HUES6 (cell line): ENCODE data around the gene NKTR.

ENCODE experiments used
- H3K27ac ChIP-seq: 2 replicates; pipeline ENCODE4 v1.7.0; 2013; ENCODE audit warnings: low read depth, mild to moderate bottlenecking, low read length, inconsistent platforms
- H3K27me3 ChIP-seq: 2 replicates; pipeline ENCODE4 v1.6.1; 2013; ENCODE audit warnings: low read length; ENCODE audit not compliant: control insufficient read depth, insufficient read depth
- H3K36me3 ChIP-seq: 2 replicates; pipeline ENCODE4 v1.6.1; 2013; ENCODE audit warnings: low read length; ENCODE audit not compliant: control insufficient read depth, insufficient read depth
- H3K4me1 ChIP-seq: 2 replicates; pipeline ENCODE4 v1.6.1; 2013; ENCODE audit warnings: low read length; ENCODE audit not compliant: control insufficient read depth, insufficient read depth
- H3K4me3 ChIP-seq: 2 replicates; pipeline ENCODE4 v1.5.1; 2013; ENCODE audit warnings: low read depth, low read length
- H3K9ac ChIP-seq: one replicate; pipeline ENCODE4 v1.6.1; 2013; ENCODE audit warnings: mild to moderate bottlenecking, low read length
- H3K9me3 ChIP-seq: 2 replicates; pipeline ENCODE4 v1.6.1; 2013; ENCODE audit warnings: low read depth, low read length; ENCODE audit not compliant: control insufficient read depth, insufficient read depth

The NKTR gene

DNA sequence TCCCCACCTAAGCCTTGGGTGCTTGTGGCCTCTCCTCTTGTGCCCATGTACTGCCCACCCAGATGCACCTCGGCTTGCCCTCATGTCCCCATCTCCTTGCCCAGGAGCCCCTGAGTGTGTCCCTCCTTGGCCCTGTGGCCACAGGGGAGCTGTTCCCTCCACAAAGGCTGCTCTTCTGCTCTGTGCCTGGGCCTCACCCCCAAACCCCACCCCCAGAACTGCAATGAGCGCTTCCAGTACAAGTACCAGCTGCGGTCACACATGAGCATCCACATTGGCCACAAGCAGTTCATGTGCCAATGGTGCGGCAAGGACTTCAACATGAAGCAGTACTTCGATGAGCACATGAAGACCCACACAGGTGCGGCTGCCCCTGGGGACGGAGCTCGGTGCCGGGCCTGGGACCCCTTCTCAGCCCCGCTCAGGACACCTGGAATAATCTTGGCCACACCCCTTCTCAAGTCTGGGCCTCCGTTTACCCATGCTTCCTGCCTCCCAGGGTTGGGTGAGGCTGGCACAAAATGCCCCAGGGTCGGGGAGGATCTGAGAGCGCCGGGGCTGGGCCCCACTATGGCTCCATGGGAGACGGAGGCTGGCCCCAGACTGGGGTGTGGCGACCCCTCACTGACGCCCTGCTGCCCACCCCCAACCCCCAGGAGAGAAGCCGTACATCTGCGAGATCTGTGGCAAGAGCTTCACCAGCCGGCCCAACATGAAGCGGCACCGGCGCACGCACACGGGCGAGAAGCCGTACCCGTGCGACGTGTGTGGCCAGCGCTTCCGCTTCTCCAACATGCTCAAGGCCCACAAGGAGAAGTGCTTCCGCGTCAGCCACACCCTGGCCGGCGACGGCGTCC, 63.3 kb downstream of the NKTR start:
- H3K27ac ChIP-seq: no peak overlapping the region
- no peak overlapping the region for H3K4me3 ChIP-seq
- no peaks in the 10 kb centered on the region for H3K9me3 ChIP-seq
- H3K4me1 ChIP-seq: no peaks in the 10 kb centered on the region
- H3K9ac ChIP-seq: no peak overlapping the region
- H3K27me3 ChIP-seq: no peaks in the 10 kb centered on the region
- peaks cover 4% of the 10 kb centered on the region for H3K36me3 ChIP-seq

DNA sequence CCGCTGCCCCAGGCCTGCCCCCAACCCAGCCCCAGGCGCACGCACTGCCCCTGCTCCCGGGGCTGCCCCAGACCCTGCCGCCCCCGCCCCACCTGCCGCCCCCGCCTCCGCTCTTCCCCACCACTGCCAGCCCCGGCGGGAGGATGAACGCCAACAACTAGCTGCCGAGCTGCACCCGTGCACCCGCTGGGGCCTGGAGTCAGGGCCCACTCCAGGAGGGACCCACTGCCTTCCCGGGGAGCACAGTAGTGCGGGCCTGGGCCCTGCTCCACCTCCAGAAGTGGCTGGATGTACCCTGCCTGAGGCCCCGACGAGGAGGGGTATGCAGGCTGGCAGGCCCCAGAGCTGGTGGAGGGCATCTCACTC, 63.9 kb downstream of the NKTR start:
- H3K36me3 ChIP-seq: peaks cover 2% of the 10 kb centered on the region; the same call in 1 of the 2 replicates
- H3K4me1 ChIP-seq: no peaks in the 10 kb centered on the region
- no peak overlapping the region for H3K27ac ChIP-seq
- no peak overlapping the region for H3K4me3 ChIP-seq
- H3K9ac ChIP-seq: no peak overlapping the region
- H3K9me3 ChIP-seq: no peaks in the 10 kb centered on the region
- no peaks in the 10 kb centered on the region for H3K27me3 ChIP-seq

DNA sequence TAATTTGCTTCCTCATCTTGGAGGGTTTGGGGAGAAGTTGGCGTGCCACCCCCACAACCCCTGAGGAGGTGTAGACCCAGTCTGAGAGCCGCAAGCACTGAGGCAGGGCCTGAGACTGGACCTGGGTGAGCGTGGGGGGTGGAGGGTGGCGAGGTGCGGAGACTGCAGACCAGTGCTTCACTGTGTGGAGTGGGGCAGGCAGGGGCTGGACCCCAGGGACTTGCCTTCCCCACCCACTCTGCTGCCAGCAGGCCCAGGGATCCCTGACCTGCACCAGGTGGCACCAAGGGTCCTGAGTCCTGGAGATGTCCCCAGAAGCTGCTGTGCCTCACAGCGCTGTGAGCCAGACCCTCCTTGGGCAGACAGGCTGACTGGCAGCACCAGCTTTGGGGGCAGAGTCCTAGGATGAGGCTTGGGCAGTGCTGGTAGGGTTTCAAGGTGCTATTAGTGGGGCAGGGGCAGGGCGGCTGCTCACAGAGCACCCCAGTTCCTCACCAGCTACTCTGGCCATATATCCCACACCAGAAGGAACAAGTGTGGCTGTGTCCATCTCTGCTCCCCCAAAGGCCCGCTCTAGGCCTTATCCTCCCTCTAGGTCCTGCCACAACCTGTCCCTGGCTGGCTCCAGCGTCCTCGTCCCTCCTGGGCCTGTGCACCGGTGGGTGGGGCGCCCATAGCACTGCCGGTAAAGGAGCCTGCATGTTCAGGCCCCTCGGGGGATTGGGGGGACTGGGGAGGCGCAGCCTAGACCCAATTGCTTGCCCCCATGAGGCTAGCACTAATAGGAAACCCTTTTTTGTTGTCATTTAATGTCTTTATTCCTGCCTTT, 64.8 kb downstream of the NKTR start:
- H3K4me3 ChIP-seq: no peak overlapping the region
- H3K27ac ChIP-seq: no peak overlapping the region
- peaks cover 2% of the 10 kb centered on the region; the same call in 1 of the 2 replicates for H3K36me3 ChIP-seq
- no peaks in the 10 kb centered on the region for H3K4me1 ChIP-seq
- no peaks in the 10 kb centered on the region; the same call in 1 of the 2 replicates for H3K27me3 ChIP-seq
- H3K9me3 ChIP-seq: no peaks in the 10 kb centered on the region
- no peak overlapping the region for H3K9ac ChIP-seq

DNA sequence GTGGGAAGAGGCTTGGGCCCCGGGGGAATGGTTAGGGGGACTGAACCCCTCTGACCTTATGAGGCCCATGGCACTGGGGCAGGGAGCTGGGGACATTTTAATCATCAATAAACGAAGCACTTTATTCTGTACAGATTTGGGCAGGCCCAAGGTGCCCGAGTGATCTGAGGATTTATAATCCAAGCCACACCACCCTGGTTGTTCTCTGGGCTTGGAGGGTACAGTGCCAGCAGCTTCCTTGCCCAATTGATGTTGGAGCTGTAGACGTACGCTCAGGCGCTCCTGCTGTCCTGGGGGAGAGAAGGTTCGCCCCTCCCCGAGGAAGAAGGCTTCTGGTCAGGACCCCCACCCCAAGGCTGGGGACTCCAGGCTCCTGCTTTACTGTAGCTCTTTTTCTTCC, 65.5 kb downstream of the NKTR start:
- peaks cover 4% of the 10 kb centered on the region; the same call in 1 of the 2 replicates for H3K9me3 ChIP-seq
- H3K27ac ChIP-seq: no peak overlapping the region
- H3K27me3 ChIP-seq: no peaks in the 10 kb centered on the region; the same call in 1 of the 2 replicates
- no peak overlapping the region for H3K9ac ChIP-seq
- no peaks in the 10 kb centered on the region for H3K4me1 ChIP-seq
- no peak overlapping the region for H3K4me3 ChIP-seq
- peaks cover 2% of the 10 kb centered on the region; the same call in 1 of the 2 replicates for H3K36me3 ChIP-seq

DNA sequence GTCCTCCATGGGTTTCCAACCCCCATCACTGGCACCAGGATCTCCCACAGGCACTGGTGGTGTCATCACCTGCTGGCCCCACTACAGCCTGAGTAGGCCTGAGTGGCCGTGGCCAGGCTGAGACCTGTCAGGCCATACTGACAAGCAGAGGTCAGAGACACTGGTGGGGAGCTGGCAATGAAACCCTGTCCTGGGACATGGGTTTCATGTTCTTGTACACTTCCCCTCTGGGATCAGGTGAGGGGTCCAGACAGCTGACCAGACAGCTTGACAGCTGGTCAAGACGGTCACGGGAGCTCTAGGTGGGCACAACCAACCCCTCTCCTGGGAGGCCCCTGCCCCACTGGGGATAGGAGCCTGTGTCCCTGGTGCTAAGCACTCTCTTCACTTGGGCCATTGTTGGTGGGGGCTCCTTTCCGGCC, 66.1 kb downstream of the NKTR start:
- Histone ChIP-seq H3K27ac (no peak overlapping the region), H3K9me3 (peaks cover 4% of the 10 kb centered on the region; the same call in 1 of the 2 replicates), H3K27me3 (no peaks in the 10 kb centered on the region; the same call in 1 of the 2 replicates), H3K4me1 (no peaks in the 10 kb centered on the region), H3K36me3 (peaks cover 2% of the 10 kb centered on the region; the same call in 1 of the 2 replicates), H3K4me3 (no peak overlapping the region), H3K9ac (no peak overlapping the region)

DNA sequence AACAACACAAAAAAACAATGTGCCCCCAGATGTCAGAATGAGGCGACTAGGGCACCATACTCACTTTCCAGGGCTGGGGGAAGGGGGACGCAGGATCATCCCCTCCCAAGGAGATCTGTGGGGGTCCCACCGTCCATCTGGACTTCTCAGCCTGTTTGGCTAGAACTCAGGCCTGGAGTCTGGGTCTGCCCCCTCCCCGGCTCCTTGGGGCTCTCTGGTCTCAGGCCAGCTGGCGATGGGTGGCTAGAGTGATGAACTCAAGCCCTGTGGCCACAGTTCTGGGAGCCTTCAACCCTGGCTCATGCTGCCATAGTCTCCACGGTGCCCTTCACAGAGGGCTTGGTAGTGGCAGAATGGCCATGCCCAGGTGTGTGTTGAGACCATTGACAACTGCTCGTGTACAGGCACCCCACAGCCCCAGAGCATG, 66.6 kb downstream of the NKTR start:
- Histone ChIP-seq H3K4me1 (no peaks in the 10 kb centered on the region), H3K27me3 (no peaks in the 10 kb centered on the region; the same call in 1 of the 2 replicates), H3K27ac (no peak overlapping the region), H3K9ac (no peak overlapping the region), H3K36me3 (peaks cover 2% of the 10 kb centered on the region; the same call in 1 of the 2 replicates), H3K4me3 (no peak overlapping the region), H3K9me3 (peaks cover 4% of the 10 kb centered on the region; the same call in 1 of the 2 replicates)

DNA sequence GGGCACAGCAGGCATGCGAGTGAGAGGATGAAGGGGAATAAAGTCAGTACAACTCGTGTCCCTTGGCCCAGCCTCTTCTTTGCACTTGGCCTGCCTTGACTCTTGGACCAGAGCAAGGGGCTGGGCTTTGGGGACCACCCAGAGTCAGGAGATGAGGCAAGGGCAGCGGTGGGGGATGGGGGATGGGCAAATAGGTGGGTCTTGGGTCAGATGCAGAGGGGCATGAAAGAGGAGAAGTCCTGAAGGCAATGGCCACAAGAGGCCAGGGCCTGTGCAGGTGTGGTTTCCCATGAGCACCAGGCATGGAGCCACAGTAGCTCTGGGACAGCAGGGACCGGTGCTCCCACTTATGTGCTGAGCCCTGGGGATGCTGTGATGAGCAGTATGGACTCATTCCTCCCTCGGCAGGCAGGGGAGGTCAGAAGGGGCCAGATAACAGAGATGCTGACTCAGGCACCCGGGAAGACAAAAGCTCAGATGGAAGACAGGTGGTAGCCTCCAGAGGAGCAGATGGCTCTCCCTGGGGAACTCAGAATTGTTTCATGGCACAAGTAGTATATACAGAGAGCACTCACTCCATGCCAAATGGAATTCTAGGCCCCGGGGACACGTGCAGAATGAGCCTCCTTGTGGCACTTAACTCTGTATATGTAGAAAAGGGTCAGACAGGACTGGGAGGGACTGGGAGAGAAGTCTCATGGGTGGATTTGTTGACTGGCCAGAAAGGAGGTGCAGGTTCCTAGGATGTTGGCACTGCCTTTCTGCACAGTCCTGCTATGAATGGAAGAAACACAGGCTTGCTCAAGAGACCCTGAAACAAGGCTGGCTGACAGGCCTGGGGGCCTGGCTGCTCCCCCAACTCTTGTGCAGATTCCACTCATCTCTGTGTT, 67.3 kb downstream of the NKTR start:
- Histone ChIP-seq H3K9ac (no peak overlapping the region), H3K27ac (no peak overlapping the region), H3K27me3 (no peaks in the 10 kb centered on the region; the same call in 1 of the 2 replicates), H3K4me3 (no peak overlapping the region), H3K36me3 (peaks cover 2% of the 10 kb centered on the region; the same call in 1 of the 2 replicates), H3K4me1 (no peaks in the 10 kb centered on the region), H3K9me3 (peaks cover 4% of the 10 kb centered on the region; the same call in 1 of the 2 replicates)

DNA sequence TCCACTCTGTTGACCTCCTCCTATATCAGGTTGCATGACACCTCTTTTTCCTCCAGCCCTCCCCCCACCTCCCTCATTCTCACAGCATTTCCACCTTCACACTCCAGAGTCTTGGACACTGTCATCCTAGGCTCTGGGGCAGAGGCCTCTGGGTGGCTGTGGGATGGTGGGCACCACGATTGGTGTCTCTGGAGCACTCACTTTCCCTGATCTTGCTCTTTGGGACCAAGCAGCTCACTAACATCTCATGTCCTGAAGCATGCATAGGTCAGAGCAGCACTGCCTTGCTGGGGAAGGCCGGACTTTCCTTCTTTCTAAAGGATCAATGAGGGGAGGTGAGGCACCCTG, 67.9 kb downstream of the NKTR start:
- peaks cover 4% of the 10 kb centered on the region; the same call in 1 of the 2 replicates for H3K9me3 ChIP-seq
- no peak overlapping the region for H3K27ac ChIP-seq
- H3K27me3 ChIP-seq: no peaks in the 10 kb centered on the region; the same call in 1 of the 2 replicates
- no peak overlapping the region for H3K4me3 ChIP-seq
- peaks cover 2% of the 10 kb centered on the region; the same call in 1 of the 2 replicates for H3K36me3 ChIP-seq
- H3K9ac ChIP-seq: no peak overlapping the region
- no peaks in the 10 kb centered on the region for H3K4me1 ChIP-seq

DNA sequence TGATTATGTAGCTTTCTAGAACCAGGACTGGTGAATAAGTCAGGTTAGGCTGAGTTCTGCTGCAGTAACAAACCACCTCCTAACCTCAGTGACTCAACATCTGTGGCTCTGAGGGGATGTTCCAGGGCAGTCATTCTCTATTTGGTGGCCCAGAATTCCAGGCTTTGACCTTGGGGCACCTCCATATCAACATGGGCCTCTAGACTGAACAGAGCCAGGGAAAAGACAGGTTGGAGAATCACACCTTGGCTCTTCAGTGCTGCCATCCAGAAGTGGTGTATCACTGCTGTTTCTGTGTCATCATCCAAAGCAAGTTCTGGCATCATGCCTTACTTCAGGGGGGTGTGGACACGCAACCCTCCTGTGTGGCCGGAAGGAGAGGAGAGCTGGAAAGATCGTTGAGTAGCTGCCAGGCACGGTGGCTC, 68.3 kb downstream of the NKTR start:
- H3K36me3 ChIP-seq: no peaks in the 10 kb centered on the region; the same call in 1 of the 2 replicates
- no peaks in the 10 kb centered on the region for H3K4me1 ChIP-seq
- H3K27me3 ChIP-seq: no peaks in the 10 kb centered on the region; the same call in 1 of the 2 replicates
- peaks cover 4% of the 10 kb centered on the region; the same call in 1 of the 2 replicates for H3K9me3 ChIP-seq
- H3K4me3 ChIP-seq: no peak overlapping the region
- no peak overlapping the region for H3K9ac ChIP-seq
- H3K27ac ChIP-seq: no peak overlapping the region

DNA sequence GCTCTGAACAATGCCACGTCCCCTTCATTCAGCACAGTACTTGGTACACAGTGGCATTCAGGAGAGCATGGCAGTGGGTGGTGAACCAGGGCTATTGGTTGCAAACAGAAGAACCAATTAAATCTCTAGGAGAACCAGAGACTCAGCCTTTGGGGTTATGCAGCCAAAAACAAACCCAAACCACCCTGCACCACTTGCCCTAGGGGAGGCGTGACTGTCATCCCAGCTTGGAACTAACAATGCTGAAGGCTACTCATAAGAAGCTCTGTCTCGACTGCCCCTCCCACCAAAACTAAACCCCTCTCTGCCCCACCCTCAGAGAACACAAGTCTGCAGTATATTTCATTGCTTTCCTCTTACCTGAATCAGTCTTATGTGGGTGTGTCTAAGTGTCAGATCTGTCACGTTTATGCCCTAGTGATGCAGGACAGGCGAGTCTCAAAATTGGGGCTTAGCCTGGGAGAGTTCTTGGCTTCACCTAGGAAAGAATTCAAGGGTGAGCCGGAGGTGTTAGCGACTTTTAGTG, 69.6 kb downstream of the NKTR start:
- Histone ChIP-seq H3K4me1 (no peaks in the 10 kb centered on the region), H3K36me3 (no peaks in the 10 kb centered on the region), H3K9me3 (peaks cover 4% of the 10 kb centered on the region; the same call in 1 of the 2 replicates), H3K9ac (no peak overlapping the region), H3K4me3 (no peak overlapping the region), H3K27ac (no peak overlapping the region), H3K27me3 (no peaks in the 10 kb centered on the region; the same call in 1 of the 2 replicates)
